HL-60 (cell line): ENCODE results near the gene FSTL5.

Experiments used
- CTCF ChIP-seq: IDR thresholded peaks from one replicate; pipeline ENCODE4 v1.5.1; 2011; ENCODE audit warnings: low read length, control low read depth, inconsistent platforms; ENCODE audit not compliant: insufficient read depth
- GABPA ChIP-seq: IDR thresholded peaks from 2 replicates; pipeline ENCODE4 v1.6.1; 2012; ENCODE audit warnings: low read depth
- POLR2AphosphoS5 ChIP-seq: IDR thresholded peaks from 2 replicates; pipeline ENCODE4 v1.6.1; 2012; ENCODE audit warnings: low read depth
- REST ChIP-seq: IDR thresholded peaks from 2 replicates; pipeline ENCODE4 v1.6.1; 2012; ENCODE audit warnings: low read depth; ENCODE audit not compliant: insufficient replicate concordance
- SPI1 ChIP-seq: IDR thresholded peaks from 2 replicates; pipeline ENCODE4 v1.6.1; 2012; ENCODE audit warnings: low read depth, mild to moderate bottlenecking, borderline replicate concordance

DNA sequence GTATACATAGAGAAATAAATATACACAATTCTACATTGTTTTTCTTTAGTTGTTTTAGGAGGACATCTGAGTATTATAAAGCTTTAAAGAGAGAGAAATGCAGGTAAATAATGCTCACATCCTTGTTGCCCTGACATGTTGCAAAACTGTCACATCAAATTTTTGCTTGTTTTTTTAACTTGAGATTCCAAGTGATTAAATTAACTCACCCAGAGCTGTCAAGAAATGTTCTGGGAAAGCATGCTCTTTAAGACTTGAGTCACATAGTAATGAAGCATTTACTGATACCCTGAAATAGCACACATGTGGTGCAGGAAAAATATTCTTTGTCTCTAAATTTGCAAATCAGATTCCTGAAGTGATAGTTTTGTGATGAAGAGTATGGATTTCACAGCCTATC, 665.6 kb downstream of the FSTL5 start:
- TF ChIP-seq POLR2AphosphoS5, result no peak
- TF ChIP-seq CTCF, result no peak
- no peak for TF ChIP-seq REST
- TF ChIP-seq GABPA, result no peak
- TF ChIP-seq SPI1, result no peak
